Measurements from ENCODE around the gene NUP210L.

- TF ChIP-seq EP300 (IDR thresholded peaks at IDR 0.05): no peak
- TF ChIP-seq, protein P1, sequence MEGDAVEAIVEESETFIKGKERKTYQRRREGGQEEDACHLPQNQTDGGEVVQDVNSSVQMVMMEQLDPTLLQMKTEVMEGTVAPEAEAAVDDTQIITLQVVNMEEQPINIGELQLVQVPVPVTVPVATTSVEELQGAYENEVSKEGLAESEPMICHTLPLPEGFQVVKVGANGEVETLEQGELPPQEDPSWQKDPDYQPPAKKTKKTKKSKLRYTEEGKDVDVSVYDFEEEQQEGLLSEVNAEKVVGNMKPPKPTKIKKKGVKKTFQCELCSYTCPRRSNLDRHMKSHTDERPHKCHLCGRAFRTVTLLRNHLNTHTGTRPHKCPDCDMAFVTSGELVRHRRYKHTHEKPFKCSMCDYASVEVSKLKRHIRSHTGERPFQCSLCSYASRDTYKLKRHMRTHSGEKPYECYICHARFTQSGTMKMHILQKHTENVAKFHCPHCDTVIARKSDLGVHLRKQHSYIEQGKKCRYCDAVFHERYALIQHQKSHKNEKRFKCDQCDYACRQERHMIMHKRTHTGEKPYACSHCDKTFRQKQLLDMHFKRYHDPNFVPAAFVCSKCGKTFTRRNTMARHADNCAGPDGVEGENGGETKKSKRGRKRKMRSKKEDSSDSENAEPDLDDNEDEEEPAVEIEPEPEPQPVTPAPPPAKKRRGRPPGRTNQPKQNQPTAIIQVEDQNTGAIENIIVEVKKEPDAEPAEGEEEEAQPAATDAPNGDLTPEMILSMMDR (IDR thresholded peaks at IDR 0.05): no peak
These were observed 50.3 kb downstream of the NUP210L start for GRCh38 chr1:154104433-154105082.

All from sigmoid colon (tissue), 4 donors.